ENCODE results near the gene PLXNA2. TPM values are rescaled to one million over a fixed set of nuclear protein-coding genes. Genes with fewer than 3 reads are reported as not detected.

Gene PLXNA2
- polyA plus RNA-seq, 1 of the 3 experiments (the other 2 are of a cell fraction): 8.5 TPM

GRCh38 chr1:208171616-208172422 lies 72.4 kb downstream of the PLXNA2 start:
- WGBS (ENCODE audit: low lambda C conversion rate): 93% methylated on average over 7 of the region's 7 CpGs
- no peak overlapping the region for H3K27ac ChIP-seq (ENCODE audit: low read depth in 2 of 2, low read length in 1 of 2)
- H3K9me2 ChIP-seq: no peaks in the 10 kb centered on the region
- peaks cover 23 to 53% of the 10 kb centered on the region in 2 experiments for H3K4me1 ChIP-seq (ENCODE audit: control insufficient read depth in 1 of 2, insufficient read depth in 2 of 2, low read depth in 1 of 2, low read length in 1 of 2)
- H4K20me1 ChIP-seq (ENCODE audit: insufficient read depth): no peaks in the 10 kb centered on the region
- DNase-seq: no peak
- POLR2A ChIA-PET: interaction anchor here (0.6 to 1.4 kb wide), 2 partner anchors 21 to 279 kb away, joined by 3 read pairs; no protein-coding TSS in a partner anchor
- no peak overlapping the region for H3K9ac ChIP-seq
- H3K4me3 ChIP-seq (ENCODE audit: low read depth in 2 of 2, low read length in 1 of 2): no peak overlapping the region
- no peak overlapping the region for H3K4me2 ChIP-seq
- H2AFZ ChIP-seq (ENCODE audit: low read depth): no peak overlapping the region
- no peaks in the 10 kb centered on the region for H3K9me3 ChIP-seq
- no peak for TF ChIP-seq PBX3 (IDR thresholded peaks at IDR 0.05)
- no peak for TF ChIP-seq REST (IDR thresholded peaks at IDR 0.05; ENCODE audit: low read depth, low read length)
- TF ChIP-seq YY1 (IDR thresholded peaks at IDR 0.05; ENCODE audit: low read depth): no peak
- no peak for TF ChIP-seq MEF2A (IDR thresholded peaks at IDR 0.05; ENCODE audit: borderline replicate concordance, low read depth)
- TF ChIP-seq NFIC (IDR thresholded peaks at IDR 0.05; ENCODE audit: borderline replicate concordance): no peak
- TF ChIP-seq ZBTB33 (IDR thresholded peaks at IDR 0.05; ENCODE audit: borderline replicate concordance, low read depth): no peak
- TF ChIP-seq RCOR1 (IDR thresholded peaks at IDR 0.05; ENCODE audit: low read length): no peak
- TF ChIP-seq POLR2AphosphoS5 (IDR thresholded peaks at IDR 0.05; ENCODE audit: low read depth, low read length): no peak
- TF ChIP-seq FOXM1 (IDR thresholded peaks at IDR 0.05; ENCODE audit: low read depth): no peak
- TF ChIP-seq CTCF (IDR thresholded peaks at IDR 0.05): no peak
- TF ChIP-seq TCF12 (IDR thresholded peaks at IDR 0.05): no peak
- no peak for TF ChIP-seq RXRA (IDR thresholded peaks at IDR 0.05; ENCODE audit: borderline replicate concordance, low read depth)
- TF ChIP-seq GATA2 (CRISPR knock-in tag; IDR thresholded peaks at IDR 0.05): no peak
- TF ChIP-seq IRF3 (IDR thresholded peaks at IDR 0.05; ENCODE audit: low read depth, low read length): no peak
- TF ChIP-seq EP300 (IDR thresholded peaks at IDR 0.05; ENCODE audit: borderline replicate concordance in 1 of 2, low read depth in 1 of 2, low read length in 1 of 2): no peak
- TF ChIP-seq MXI1 (IDR thresholded peaks at IDR 0.05; ENCODE audit: low read depth, low read length): no peak
- TF ChIP-seq RFX5 (IDR thresholded peaks at IDR 0.05; ENCODE audit: low read length): no peak
- no peak for TF ChIP-seq TEAD4 (IDR thresholded peaks at IDR 0.05; ENCODE audit: borderline replicate concordance, insufficient read depth)
- H3F3A ChIP-seq (replicated peaks; ENCODE audit: insufficient read depth): peaks cover 4% of the 10 kb centered on the region
- CTCF ChIA-PET: interaction anchor here (0.6 to 3.5 kb wide), 8 partner anchors 21 to 150 kb away, joined by 3 to 15 read pairs (median 4); no protein-coding TSS in a partner anchor
- H3K79me2 ChIP-seq (ENCODE audit: insufficient read depth): peaks cover 70% of the 10 kb centered on the region
- H3K36me3 ChIP-seq (replicated peaks in 1 of 2; ENCODE audit: control insufficient read depth in 1 of 2, insufficient read depth in 2 of 2, low read length in 1 of 2): peaks cover 4 to 8% of the 10 kb centered on the region in 2 experiments
- H3K27me3 ChIP-seq (ENCODE audit: insufficient read depth): no peaks in the 10 kb centered on the region

Measured in SK-N-SH (cell line).